ENCODE results near the gene STX10.
A peak's percentile ranks its signal among the peaks of the same experiment; 100 is the strongest.

STX10 gene

DNA sequence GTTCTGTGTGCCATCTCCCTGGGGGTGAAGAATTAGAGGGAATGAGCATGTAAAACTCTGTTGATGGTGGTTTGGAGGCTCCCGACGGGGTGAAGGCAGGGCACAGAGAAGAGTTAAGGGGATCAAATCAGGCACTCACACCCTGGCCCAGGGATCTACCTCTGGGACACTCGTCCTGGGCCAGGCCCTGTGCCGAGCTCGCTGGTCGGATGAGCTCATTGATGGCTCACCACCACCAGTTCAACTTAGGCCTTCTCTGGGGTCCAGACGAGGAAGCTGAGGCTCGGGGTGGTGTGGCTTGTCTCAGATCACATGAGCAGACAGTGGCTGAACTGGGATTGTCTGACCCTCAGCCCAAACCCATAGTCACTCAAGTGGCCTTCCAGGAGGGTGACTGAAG is 30.5 kb downstream of the STX10 start:
- DNase-seq = no peak

GRCh38 chr19:13118424-13119193 is 31.6 kb downstream of the STX10 start:
- peak; percentile 40 for DNase-seq

DNA sequence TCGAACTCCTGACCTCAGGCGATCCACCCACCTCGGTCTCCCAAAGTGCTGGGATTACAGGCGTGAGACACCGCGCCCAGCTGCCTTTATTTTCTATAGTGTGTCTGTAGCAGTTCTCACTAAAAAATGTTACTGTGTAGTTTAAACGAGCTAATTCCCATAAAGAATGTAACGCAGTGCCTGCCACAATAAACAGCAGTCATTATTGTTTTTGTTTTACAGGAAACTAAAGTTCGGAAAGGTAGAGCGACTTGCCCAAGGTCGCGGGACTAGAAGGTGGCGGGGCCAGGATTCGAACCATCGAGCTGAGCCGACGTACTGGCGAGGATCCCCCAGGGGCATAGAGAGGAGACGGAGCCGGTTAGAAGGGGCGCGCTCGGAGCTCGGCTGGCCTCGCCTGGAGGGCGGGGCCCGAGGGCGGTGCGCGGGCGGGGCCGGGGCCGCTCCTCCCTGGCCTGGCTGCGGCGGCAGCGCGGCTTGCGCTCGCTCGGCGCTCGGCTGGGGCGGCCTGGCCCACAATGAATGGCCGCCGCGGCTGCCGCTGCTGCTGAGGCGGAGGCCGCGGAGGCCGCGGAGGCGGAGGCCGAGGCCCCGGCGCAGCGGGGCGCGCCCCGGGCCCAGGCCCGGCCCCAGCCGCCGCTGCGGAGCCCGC is 32.3 kb downstream of the STX10 start, which contains the start of gene NACC1:
Gene NACC1 (plus strand): TSS at position 493 of the 652 bp plus-strand sequence. CDS start 16,944 bp downstream, outside the sequence.
- DNase-seq = peak; percentile 94

- no peak for DNase-seq
Measured at GRCh38 chr19:13117176-13117771, 32.9 kb downstream of the STX10 start.

GRCh38 chr19:13116282-13117175 is 33.6 kb downstream of the STX10 start, which contains the start of gene TRMT1:
Gene TRMT1 (minus strand): TSS chr19:13116740. CDS start chr19:13116399, 341 bp downstream.
- peak; percentile 95 for DNase-seq

DNA sequence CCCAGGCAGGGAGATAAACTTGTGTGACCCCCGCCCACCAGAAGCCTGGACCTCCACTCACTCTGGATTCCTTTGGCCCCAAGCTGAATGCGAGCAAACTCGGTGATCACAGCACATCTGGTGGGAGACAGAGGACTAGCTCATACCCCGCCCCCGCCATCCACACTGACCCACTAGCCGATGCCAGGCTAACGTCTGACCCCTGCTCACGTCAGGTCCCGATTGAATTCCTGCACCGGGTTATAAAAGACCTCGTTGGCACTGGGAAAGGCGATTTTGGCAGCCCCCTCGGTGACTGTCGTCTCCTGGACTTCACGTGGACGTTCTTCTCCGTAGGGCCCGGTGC is 34.3 kb downstream of the STX10 start:
- DNase-seq = no peak

GRCh38 chr19:13112555-13112954 is 37.6 kb downstream of the STX10 start:
- DNase-seq = no peak

- DNase-seq = no peak
Measured at GRCh38 chr19:13110099-13110610, 40.0 kb downstream of the STX10 start.

DNA sequence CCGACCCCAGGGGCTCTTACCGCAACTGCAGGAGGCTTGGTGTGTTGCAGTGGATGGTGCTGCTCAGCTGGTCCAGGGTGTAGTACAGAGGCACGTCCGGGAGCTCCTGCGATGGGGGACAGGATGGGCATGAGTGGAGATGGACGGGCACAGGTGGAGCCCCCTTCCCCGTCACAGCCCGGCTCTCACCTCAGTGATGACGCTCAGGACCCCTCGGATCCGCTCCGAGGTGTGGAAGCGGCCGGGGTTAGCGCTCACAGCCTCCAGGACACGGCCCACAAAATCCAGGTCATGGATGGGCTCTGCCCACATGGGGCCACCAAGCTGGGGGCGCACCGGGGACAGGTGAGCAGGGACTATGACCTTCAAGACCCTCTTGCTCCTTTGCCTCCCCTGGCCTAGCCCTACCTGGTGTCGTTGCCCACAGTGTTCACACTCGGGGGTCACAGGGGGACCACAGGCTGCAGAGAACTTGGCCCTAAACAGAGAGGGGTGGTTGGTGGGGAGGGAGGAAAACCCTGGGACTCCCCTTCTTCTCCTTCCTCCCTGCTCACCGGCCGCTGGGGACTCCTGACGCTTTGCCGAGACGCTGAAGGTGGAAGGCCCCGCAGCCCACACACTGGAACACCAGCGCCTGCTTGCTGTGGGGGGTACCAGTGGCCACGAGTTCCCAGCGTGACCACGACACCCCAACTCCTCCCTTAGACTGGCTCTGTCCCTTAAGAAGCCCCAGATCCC is 40.6 kb downstream of the STX10 start:
- no peak for DNase-seq

- no peak for DNase-seq
Measured at GRCh38 chr19:13104848-13105711, 45.1 kb downstream of the STX10 start.

- no peak for DNase-seq
Measured at GRCh38 chr19:13104360-13104847, 45.8 kb downstream of the STX10 start.

DNA sequence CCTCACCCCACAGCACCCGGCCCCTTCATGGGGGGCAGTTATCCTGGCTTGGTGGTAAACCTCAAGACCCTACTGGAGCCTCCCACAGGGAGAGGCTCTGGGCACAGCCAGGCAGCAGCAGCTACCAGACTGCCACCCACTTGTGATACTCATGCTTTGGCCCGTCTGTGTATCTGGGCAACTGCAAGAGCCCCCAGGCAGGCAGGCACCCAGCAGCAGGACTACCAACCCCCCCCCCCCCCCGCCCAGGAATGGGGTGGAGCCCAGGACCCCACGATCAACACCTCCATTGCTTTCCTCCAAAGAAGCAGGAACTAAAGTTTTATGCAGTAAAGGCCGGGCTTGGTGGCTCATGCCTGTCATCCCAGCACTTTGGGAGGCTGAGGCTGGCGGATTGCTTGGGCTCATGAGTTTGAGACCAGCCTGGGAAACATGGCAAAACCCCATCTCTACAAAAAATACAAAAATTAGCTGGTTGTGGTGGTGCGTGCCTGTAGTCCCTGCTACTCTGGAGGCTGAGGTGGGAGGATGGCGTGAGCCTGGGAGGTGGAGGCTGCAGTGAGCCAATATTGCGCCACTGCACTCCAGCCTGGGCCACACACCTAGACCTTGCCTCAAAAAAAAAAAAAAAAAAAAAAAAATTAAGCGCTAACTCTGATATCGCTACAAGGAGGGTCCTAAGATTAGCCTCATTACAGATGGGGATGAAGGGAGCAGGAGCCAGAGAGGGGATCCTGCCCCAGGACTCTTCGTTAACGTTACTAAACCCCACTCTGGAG is 46.4 kb downstream of the STX10 start:
- DNase-seq = no peak

DNA sequence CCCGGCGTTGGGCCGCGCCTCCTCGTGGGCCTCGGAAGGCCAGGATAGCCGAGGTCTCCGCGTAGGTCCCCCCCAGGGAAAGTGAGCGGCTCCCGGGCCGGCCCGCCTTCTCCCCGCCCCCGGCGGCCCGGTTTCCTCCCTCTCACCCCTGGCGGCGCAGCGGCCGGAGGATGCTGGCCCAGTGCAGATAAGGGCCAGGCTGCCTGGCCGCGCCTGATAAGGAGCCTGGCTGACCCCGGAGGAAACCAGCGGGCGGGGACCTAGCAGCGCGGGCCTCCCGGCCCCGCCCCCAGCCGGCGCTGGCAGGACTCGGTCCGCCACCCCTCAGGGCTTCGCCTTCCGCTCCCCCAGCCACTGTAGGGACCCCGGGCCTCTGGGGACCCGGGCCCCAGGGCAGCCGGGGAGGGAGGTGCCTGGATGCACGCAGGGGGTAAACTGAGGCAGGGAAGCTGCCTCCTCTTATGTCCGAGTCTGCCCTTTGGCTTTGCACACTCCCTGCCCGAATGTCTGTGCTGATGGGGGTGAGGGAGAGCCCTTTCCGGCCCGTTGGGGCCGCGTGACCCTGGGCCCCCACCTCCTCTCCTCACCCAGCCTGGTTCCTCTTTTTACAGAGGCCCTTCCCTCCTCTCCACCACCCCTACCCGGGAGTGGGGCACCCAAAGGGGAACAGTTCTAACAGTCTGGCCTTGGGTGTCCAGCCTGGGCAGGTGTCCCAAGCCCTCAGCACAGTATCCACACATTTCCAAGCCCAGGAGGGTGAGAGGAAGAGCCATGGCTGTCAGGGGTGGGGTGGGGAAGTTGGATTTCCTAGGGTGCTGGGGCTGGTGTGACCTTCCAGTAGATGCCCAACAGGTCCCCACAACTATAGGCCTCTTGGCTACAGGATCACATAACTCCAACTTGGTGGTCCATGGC is 47.3 kb downstream of the STX10 start, which contains the start of gene LYL1:
Gene LYL1 (minus strand): TSS at position 193 of the 915 bp plus-strand sequence. CDS start 1,687 bp downstream, outside the sequence.
- no peak for DNase-seq

GRCh38 chr19:13102416-13102665 is 47.8 kb downstream of the STX10 start:
- DNase-seq = no peak

DNA sequence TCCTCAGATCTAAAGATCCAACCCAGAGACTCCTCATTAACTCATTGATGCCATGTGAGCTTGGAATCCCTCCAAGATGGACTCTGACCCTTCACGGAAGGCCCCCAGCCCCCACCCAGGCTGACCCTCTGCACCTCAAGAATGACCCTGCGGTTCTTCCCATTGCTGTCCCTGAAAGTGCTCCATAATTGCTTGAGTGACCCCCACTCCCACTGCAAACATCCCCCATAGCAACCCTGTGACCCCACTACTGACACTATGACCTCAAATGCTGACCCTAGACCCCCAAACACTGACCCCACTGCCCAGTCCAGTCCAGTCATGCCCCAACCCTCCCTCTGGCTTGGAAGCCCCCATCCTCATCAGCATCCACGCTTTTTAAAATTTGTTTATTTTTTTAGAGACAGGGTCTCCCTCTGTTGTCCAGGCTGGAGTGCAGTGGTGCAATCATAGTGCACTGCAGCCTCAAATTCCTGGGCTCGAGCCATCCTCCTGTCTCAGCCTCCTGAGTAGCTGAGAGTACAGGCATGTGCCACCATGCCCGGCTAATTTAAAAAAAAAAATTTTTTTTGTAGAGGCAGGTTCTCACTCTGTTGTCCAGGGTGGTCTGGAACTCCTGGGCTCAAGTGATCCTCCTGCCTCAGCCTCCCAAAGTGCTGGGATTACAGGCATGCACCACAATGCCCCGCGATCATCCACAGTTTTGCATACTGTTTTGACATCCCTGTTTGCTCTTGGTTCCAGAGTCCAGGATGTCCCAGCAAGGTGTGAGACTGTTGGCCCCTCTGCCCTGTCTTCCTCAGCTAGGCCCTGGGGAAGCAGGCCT is 48.4 kb downstream of the STX10 start:
- DNase-seq = no peak

DNA sequence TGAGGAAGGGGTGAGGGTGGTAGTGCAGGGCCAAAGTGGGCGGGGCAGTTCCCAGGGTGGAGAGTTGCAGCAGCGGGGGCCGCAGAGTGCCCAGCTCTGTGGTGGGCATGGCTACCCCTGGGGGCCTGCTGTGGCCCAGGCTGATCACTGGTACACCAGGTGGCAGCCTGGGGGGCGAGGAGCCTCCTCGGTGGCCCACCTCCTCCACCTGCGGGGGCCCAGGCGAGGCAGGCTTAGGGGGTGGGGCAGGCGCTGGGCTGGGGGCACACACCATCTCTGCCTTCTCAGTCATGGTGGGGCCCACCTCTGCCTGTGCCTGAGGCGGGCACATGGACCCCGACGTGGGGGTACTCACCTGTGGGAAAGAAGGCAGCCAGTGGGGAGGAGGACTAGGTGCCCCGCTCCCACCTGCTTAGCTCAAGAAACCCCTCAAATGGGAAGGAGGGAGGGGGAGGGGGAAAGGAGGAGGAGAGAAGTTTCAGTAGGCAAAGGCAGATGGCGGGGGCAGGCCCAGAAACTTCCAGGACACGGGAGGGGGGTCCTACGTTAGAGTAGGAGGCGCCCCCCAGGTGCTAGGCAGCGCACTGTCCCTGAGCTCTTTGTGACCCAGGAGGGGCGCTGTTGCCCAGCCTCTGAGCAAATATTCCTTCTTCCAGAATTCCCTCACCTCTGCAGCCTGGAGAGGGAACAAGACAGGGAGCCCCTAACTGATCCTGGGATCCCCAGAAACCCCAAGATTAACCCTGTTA is 49.2 kb downstream of the STX10 start:
- DNase-seq = no peak

- DNase-seq = peak; percentile 49
Measured at GRCh38 chr19:13100031-13100588, 50.1 kb downstream of the STX10 start.
